HG02884 (cell line): ENCODE data around the gene TMEM266.
A peak's percentile ranks its signal among the peaks of the same experiment; 100 is the strongest.
"Not testable (repeated sequence)": the region's sequence is repeated elsewhere in the genome, so short reads cannot be mapped to it uniquely, and the experiment has no call there.

Source experiments
- ATAC-seq: cut with Tn5 transposase; IDR thresholded peaks from one replicate; pipeline ENCODE4 v1.9.1; 2021; ENCODE audit warnings: mild to moderate bottlenecking, moderate library complexity; ENCODE audit not compliant: unreplicated experiment

TMEM266 gene

GRCh38 chr15:76059320-76060117 lies at the start of gene TMEM266:
TMEM266 (plus strand) TSS chr15:76059985; CDS start chr15:76134264, 74,279 bp downstream.
- no peak for ATAC-seq

DNA sequence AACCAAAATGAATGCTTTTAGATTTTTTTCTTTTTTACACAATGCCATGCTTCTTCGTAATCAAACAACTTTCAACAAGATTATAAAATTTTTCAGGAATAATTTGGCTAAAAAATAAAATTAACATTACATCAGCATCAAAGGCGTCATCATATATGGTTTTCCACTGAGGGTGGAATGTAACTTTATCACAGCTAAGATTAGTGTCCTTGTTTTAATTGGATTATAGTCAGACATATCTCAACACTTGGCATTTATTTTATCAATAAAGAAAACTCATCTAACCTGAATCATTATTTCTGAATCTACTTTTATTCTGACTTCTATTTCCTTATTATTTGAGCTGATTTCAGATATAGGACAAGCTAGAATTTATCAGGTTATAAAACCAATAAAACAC lies 49.2 kb upstream of the TMEM266 start:
- ATAC-seq, result no peak

- ATAC-seq, result no peak
Observed at GRCh38 chr15:76011627-76012551, 47.9 kb upstream of the TMEM266 start, which contains the start of gene NRG4. NRG4 (minus strand) TSS chr15:76012424; CDS start chr15:76011230, 1,194 bp downstream.

GRCh38 chr15:76013470-76013869 lies 46.3 kb upstream of the TMEM266 start:
- not testable (repeated sequence) for ATAC-seq

DNA sequence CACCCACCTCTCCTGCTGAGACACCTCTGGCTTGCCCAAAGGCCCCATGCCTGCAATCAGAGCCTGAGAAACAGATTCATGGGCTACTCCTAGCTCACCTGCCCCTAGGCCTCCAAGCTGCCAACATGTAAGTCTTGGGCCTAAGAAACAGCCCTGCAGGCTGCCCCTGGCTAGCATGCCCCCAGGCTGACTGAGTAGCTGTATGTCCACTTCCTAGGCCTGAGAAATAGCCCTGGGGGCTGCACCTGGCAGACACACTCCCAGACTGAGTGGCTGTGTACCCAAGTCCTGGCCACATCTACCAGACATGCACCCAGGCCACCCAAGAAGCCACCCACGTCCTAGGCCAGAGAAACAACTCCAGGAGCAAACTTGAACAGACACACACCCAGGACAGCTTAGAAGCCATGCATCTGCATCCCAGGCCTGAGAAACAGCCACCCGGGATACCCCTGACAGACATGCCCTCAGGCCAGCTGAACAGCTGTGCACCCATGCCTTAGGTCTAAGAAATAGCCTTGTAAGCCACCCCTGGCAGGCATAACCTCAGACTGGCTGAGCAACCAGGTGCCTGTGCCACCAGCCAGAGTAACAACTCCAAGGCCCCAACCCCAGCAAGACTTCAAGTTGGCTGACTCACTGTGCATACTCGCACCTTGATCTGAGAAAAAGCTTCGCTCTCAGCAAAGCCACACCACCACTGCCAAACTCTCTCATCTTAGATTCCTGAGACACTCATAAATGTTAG lies 35.6 kb upstream of the TMEM266 start:
- ATAC-seq, result no peak

DNA sequence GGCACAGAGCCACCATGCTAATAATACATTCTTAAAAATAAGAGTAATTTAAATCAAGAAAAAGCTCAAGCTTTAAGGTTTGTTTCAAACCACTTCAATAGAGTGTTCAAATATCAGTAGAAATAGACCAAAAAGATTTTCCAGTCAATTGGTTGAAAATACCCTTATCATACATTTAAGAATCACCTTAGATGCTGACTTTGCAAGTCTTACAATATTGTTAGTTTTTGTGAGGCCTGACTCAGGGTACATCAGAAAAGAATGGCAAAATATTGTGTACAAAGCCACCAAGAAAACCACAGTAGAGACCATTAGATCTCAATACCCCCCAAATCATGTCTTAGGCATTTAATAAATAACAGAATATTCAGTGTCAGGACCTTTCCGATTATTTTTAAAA lies 27.7 kb upstream of the TMEM266 start:
- ATAC-seq, result no peak

DNA sequence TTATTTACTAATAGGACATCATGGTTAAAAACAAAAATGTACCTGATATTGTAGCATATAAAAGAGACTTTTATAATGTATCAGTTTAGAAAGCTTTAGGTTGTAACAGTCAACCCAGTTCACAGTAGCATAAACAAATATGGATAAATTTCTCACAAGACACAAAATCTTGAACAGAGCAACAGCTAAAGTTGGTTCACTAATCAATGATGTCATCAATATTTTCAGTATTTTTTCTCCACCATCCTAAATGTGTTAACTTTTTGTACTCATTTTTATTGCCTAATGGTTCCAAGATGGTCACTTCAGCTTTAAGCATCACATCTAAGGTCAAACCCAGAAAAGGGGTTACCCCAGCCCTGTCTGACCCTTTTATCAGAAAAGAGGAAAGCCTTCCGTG lies 26.3 kb upstream of the TMEM266 start:
- no peak for ATAC-seq

GRCh38 chr15:76034111-76034510 lies 25.7 kb upstream of the TMEM266 start:
- ATAC-seq, result no peak

DNA sequence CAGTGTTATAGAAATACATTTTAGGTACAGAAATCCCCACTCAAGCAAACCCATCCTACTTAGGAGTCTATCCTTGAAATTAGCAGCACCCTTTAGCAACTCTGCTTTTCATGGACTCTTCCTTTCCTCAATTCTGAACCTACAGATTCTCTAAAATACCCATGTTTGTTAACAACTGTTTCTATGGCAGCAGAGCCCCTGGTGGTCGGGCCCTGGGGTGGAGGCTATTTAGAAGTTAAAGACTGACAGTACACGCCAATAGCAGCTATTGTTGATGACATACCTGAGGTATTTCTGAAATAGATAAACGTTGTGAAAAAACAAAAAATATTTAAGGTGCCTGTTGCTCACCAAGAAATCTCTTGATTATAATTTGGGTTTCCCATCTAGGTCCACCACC lies 24.2 kb upstream of the TMEM266 start:
- no peak for ATAC-seq

DNA sequence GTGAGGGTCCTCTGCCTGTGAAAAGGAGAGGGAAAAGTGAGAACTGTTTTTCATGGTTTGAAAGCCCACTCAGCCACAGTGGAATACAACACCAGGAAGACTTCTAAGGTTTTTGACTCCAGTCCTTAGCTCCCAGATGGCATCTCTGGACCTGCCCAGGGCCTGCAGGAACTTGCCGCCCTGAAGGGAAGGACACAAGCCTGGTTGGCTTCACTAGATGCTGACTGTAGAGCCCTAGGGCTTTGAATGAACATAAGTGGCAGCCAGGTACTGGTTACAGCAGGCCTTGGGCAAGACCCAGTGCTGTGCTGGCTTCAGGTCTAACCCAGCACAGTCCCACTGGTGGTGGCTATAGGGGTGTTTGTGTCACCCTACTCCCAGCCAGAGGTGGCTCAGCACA lies 21.3 kb upstream of the TMEM266 start:
- ATAC-seq, result no peak

DNA sequence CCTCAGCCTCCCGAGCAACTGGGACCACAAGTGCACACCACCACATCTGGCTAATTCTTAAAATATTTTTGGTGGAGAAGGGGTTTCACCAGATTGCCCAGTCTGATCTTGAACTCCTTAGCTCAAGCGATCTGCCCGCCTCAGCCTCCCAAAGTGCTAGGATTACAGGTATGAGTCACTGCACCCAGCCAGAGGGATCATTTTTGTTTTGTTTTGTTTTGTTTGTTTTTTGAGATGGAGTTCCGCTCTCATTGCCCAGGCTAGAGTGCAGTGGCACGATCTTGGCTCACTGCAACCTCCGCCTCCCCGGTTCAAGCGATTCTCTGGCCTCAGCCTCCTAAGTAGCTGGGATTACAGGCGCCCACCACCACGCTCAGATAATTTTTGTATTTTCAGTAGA lies 5.6 kb upstream of the TMEM266 start:
- not testable (repeated sequence) for ATAC-seq

DNA sequence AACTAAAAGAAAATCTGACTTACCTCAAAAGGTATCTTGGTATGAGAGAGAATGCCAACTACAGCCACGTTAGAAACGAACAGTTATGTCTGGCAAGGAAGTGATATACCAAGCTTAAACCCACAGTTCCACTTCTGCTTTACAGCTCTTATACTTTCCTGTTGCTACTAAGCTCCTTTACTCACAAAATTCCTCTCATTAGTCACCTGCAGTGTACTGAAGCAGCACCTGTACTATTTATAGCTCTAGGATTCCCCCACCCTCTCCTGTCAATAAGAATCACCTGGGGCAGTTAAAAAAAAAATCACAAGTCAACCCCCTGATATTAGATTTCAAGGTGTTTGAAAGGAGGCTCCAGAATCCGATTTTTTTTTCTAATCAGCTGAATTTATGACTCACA lies 2.9 kb upstream of the TMEM266 start:
- peak; percentile 67 for ATAC-seq

DNA sequence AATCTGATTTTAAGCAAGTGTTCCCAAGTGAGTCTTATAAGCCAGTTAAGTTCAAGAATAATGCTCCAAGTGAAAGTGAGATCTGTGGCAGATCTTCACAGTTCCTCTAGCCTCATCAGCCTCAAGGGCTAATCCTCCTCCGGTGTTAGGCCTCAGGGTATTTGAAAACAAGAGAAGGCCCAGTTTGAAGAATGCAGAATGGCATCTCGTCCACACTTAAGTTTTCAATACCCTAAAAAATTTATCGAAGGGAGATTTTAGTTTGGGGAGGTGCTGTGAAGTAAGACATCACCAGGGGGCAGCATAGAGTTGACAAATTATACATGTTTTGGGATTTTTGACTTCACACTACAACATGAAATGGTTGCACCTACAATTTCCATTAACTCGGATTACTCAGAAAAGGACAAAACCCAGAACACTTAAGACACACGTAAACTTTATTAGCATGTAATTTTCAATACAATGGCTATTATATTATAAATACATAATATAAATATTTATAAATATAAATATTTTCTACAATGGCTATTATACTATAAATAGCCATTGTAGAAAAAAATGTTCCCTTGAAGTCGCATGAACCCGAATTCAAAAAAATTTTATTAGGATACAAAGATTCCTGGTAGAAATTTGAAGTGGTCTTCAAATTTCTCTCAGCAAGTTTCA lies 2.3 kb upstream of the TMEM266 start:
- peak; percentile 12 for ATAC-seq

DNA sequence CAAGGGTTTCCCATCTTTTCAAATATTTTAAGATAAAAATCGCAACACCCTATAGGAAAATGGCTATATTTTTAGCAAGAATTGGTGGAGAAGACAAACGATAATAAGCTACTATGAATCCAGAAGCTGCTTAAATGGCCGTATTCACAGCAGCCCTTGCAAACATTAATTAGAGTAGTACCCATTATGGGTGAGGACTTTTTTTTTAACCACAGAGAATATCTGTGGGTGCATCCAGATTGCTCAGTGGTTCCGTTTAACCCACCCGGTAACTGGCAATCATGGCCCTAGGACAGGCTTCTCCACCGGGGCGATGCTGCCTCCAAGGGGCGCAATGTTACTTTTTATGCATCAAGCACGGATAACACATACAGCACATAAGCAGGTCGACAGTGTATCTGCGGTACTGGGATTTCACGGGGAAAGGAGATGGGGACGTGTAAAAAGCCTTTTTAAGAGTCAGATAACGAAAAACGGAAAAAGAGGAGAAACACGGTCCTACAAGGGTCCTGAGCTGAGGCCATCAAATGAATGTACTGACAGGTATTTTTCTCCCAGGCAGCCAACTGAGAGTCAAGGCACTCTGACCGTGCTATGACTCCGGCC lies 968 bp upstream of the TMEM266 start:
- ATAC-seq, result no peak

- ATAC-seq, result no peak
Observed at GRCh38 chr15:76060118-76060989, 569 bp downstream of the TMEM266 start.

DNA sequence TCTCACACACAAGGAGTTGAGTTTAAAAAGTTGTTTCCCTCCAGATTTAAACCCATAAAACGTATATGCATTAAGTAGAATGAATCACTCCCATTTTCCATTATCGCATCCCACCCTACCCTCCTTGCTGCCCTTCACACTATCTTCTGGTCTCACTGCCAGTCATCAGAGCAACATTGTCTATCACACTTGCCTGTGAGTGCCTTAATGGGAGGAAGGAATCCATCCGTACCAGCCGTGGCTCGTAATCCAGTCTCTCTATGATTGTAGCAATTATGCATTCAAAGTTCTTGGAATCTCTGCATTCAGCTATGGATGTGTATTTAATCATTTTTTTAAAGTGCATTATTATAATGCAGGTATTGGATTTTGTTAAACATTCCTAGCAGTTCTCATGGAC lies 1.9 kb downstream of the TMEM266 start:
- no peak for ATAC-seq

DNA sequence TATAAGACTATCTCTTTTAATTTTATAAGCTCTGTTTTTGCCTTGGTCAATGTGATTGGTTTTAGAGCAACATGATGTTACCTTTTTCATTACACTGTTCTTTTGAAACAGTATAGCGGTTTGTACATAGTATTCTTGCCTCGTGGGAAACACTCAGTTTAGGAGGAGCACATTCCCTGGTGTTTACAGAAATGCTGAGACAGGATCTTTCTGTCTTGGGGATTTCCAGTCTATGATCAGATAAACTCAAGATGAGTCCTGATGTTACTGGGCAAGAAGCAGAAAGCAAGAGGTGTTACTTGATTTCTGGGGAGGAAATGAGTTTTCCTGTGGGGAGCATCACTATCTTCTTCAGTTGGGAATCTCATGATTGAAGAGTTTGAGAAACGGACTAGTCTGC lies 2.5 kb downstream of the TMEM266 start:
- no peak for ATAC-seq

DNA sequence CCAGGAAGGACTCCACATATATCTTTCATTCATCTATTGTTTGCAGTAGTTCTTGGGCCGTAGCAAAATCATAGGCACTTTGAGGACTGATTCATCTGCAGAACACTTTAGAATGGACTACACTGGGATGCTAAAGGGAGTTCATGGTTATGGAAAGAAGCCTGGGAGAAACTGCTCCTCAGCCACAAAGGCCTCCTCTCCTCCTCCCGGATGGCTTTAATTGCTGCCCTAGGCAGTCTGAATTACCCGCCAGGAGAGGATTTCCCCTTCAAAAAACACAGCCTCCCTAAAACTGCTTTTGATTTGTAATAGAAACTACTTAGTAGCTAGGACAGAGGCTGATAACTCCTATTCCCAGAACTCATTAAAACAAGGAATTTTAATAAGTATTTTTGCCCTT lies 4.6 kb downstream of the TMEM266 start:
- no peak for ATAC-seq

DNA sequence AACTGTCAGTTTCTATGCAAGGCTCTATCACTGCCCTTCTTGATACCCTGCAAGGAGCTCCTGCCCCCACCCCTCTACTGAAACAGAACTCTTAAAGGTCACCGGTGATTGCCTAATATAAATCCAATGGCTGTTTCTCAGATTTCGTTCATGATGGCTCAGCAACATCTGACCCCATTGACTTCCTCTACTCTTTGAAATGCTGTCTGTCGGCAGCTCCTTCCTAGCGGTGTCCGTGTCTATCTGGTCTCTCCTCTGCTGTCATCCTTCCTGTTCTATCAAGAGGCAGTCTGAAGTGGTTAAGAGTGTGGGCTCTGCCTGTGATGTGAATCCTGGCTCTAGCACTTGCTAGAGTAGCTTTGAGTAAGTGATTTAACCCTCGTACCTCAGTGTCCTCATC lies 5.5 kb downstream of the TMEM266 start:
- ATAC-seq, result no peak
